T-helper 2 cell treated with Interferon-gamma antibody and Interleukin-4, amounts not matched to agents 100 ng/mL and 5 ng/mL, for 36 hours (primary cell): ENCODE measurements around the gene VMAC. TPM values are rescaled to one million over a fixed set of nuclear protein-coding genes. Genes with fewer than 3 reads are reported as not detected.
"Not testable (repeated sequence)": the region's sequence is repeated elsewhere in the genome, so short reads cannot be mapped to it uniquely, and the experiment has no call there.

ENCODE experiments used
- intact Hi-C: fragments of 100-400 bp; cut with micrococcal nuclease; formaldehyde crosslinking; loops from one replicate; pipeline ENCODE4 v1.15.1; 2023
- total RNA-seq: library from RNA; stranded (reverse); gene quantifications from 2 replicates; pipeline ENCODE4 v1.2.3, GENCODE V29; 2022

The VMAC gene
- total RNA-seq: 7.7 and 8.0 TPM in 2 replicates

GRCh38 chr19:5904352-5905113, at the start of gene VMAC:
Gene VMAC (plus strand): TSS chr19:5904872. CDS start chr19:5904891, 19 bp downstream.
- intact Hi-C loops: loop anchor here (1.0 to 10.0 kb wide), 11 partner anchors 48 to 521 kb away; partner anchors contain the start of genes CATSPERD, LONP1, MICOS13 and RANBP3

- intact Hi-C loops: not testable (repeated sequence)
Measured at GRCh38 chr19:5855151-5855550, 49.5 kb upstream of the VMAC start.

GRCh38 chr19:5857203-5858081, 47.2 kb upstream of the VMAC start:
- intact Hi-C loops: no loop called here

- intact Hi-C loops: no loop called here
Measured at GRCh38 chr19:5863030-5863665, 41.5 kb upstream of the VMAC start.

GRCh38 chr19:5864013-5864720, 40.5 kb upstream of the VMAC start:
- intact Hi-C loops: no loop called here

GRCh38 chr19:5864725-5865486, 39.8 kb upstream of the VMAC start:
- intact Hi-C loops: no loop called here

- intact Hi-C loops: no loop called here
Measured at GRCh38 chr19:5865772-5866171, 38.9 kb upstream of the VMAC start.

- intact Hi-C loops: no loop called here
Measured at GRCh38 chr19:5867201-5868136, 37.2 kb upstream of the VMAC start.

GRCh38 chr19:5870986-5871394, 33.7 kb upstream of the VMAC start:
- intact Hi-C loops: no loop called here

GRCh38 chr19:5873617-5874199, 31.0 kb upstream of the VMAC start:
- intact Hi-C loops: no loop called here

- intact Hi-C loops: not testable (repeated sequence)
Measured at GRCh38 chr19:5874496-5874895, 30.2 kb upstream of the VMAC start.

- intact Hi-C loops: no loop called here
Measured at GRCh38 chr19:5877427-5877826, 27.2 kb upstream of the VMAC start.

- intact Hi-C loops: no loop called here
Measured at GRCh38 chr19:5877882-5878281, 26.8 kb upstream of the VMAC start.

- intact Hi-C loops: no loop called here
Measured at GRCh38 chr19:5880196-5880595, 24.5 kb upstream of the VMAC start.

- intact Hi-C loops: no loop called here
Measured at GRCh38 chr19:5880604-5881078, 24.0 kb upstream of the VMAC start.

- intact Hi-C loops: no loop called here
Measured at GRCh38 chr19:5881543-5882299, 23.0 kb upstream of the VMAC start.

GRCh38 chr19:5882421-5882968, 22.2 kb upstream of the VMAC start:
- intact Hi-C loops: no loop called here
